Lung (tissue), 12 donors: Measurements from ENCODE around the gene NHS. TPM values are rescaled to one million over a fixed set of nuclear protein-coding genes. Genes with fewer than 3 reads are reported as not detected.

Experiments
- ATAC-seq: fragments of 200-7000 bp; cut with Tn5 transposase; one replicate; pipeline ENCODE4 v1.9.1; 2020; ENCODE audit warnings: moderate number of reproducible peaks; ENCODE audit not compliant: insufficient read depth, low FRiP score
- DNase-seq, 3 donors: peaks; one replicate each; pipeline ENCODE4 v3.0.0-alpha.2; 2013 to 2017
- H3K27ac ChIP-seq, 2 donors: one replicate each; pipeline ENCODE4 v1.5.1; 2013; ENCODE audit warnings: mild to moderate bottlenecking in 2 of 2, moderate library complexity in 2 of 2, control low read depth in 1 of 2, inconsistent platforms in 1 of 2, low read depth in 1 of 2, low read length in 1 of 2
- H3K27me3 ChIP-seq, 3 donors: one replicate each; pipeline ENCODE4 v1.5.1; 2013; ENCODE audit warnings: low read length in 2 of 3; ENCODE audit not compliant: control insufficient read depth in 3 of 3, insufficient read depth in 3 of 3
- H3K36me3 ChIP-seq, 4 donors: one replicate each; pipeline ENCODE4 v1.5.1; 2013; ENCODE audit warnings: low read length in 4 of 4, mild to moderate bottlenecking in 1 of 4, moderate library complexity in 1 of 4; ENCODE audit not compliant: control insufficient read depth in 4 of 4, insufficient read depth in 4 of 4
- H3K4me1 ChIP-seq, 5 donors: one replicate each; pipeline ENCODE4 v1.5.1; 2013; ENCODE audit warnings: low read length in 5 of 5, mild to moderate bottlenecking in 2 of 5, moderate library complexity in 1 of 5; ENCODE audit not compliant: control insufficient read depth in 5 of 5, insufficient read depth in 5 of 5
- H3K4me3 ChIP-seq: one replicate; pipeline ENCODE4 v1.5.1; 2013; ENCODE audit warnings: mild to moderate bottlenecking, control low read depth, moderate library complexity
- H3K9ac ChIP-seq, 2 donors: one replicate each; pipeline ENCODE4 v1.5.1; 2013; ENCODE audit warnings: low read length in 2 of 2, control low read depth in 1 of 2; ENCODE audit not compliant: insufficient read depth in 1 of 2
- H3K9me3 ChIP-seq, 4 donors: one replicate each; pipeline ENCODE4 v1.5.1; 2013; ENCODE audit warnings: low read length in 3 of 4, mild to moderate bottlenecking in 1 of 4, moderate library complexity in 1 of 4; ENCODE audit not compliant: control insufficient read depth in 4 of 4, insufficient read depth in 3 of 4
- CTCF ChIP-seq: IDR thresholded peaks from 2 replicates; pipeline ENCODE4 v1.5.1; 2012; ENCODE audit warnings: mild to moderate bottlenecking; ENCODE audit errors: control extremely low read depth, extremely low read depth
- WGBS, 2 donors: extraction: QIAGEN DNeasy Blood & Tissue Kit; methylation state at CpG; one replicate each; pipeline ENCODE4 v1.1.7; 2013; 5-methylcytosine and 5-hydroxymethylcytosine counted together
- polyA plus RNA-seq, 2 donors: library from polyadenylated mRNA; stranded (reverse); fragments of 200-250 nt; gene quantifications; one replicate each; pipeline ENCODE4 v1.2.1, GENCODE V29; 2013
- total RNA-seq, 2 donors: library from RNA; depleted of rRNA in 1 of 2; stranded (reverse); fragments of >200 nt in 1 of 2; gene quantifications; one replicate each; pipeline ENCODE4 v1.2.1, GENCODE V29; 2014 to 2021
- donor health status: control.
- donor health status: control.
- donor health status: Bipolar disorder and iron deficiency.
- donor health status: healthy.
- donor health status: DM: yes; HTN: yes; CAD: no.

The NHS gene
- total and polyA plus RNA-seq, 4 donors = 0.46 to 2.0 (median 1.4) TPM

- peaks cover 0 to 43% (median 20%) of the 10 kb centered on the region in 3 donors for H3K27me3 ChIP-seq
- DNase-seq (no peak), ATAC-seq (no peak)
- no peaks in the 10 kb centered on the region for H3K4me1 ChIP-seq
- H3K9me3 ChIP-seq = no peaks in the 10 kb centered on the region
- H3K27ac ChIP-seq = no peak overlapping the region
- H3K9ac ChIP-seq = no peak overlapping the region
- WGBS, 2 donors = 40 to 47% methylated on average over 2 of the region's 2 CpGs
- TF ChIP-seq CTCF = no peak
- H3K36me3 ChIP-seq = no peaks in the 10 kb centered on the region
- no peak overlapping the region for H3K4me3 ChIP-seq
These were observed 338.3 kb downstream of the NHS start for GRCh38 chrX:17713288-17713687.

- peaks cover 0 to 56% (median 25%) of the 10 kb centered on the region in 3 donors for H3K27me3 ChIP-seq
- H3K27ac ChIP-seq = no peak overlapping the region
- no peak overlapping the region for H3K9ac ChIP-seq
- no peaks in the 10 kb centered on the region for H3K36me3 ChIP-seq
- no peaks in the 10 kb centered on the region for H3K4me1 ChIP-seq
- TF ChIP-seq CTCF = no peak
- no peak for DNase-seq
- ATAC-seq = no peak
- no peak overlapping the region for H3K4me3 ChIP-seq
- no peaks in the 10 kb centered on the region for H3K9me3 ChIP-seq
These were observed 343.7 kb downstream of the NHS start for GRCh38 chrX:17718649-17719165.

GRCh38 chrX:17719711-17720110 is 344.7 kb downstream of the NHS start:
- Histone ChIP-seq H3K4me3 (no peak overlapping the region), H3K4me1 (no peaks in the 10 kb centered on the region), H3K36me3 (no peaks in the 10 kb centered on the region), H3K27ac (no peak overlapping the region), H3K9me3 (no peaks in the 10 kb centered on the region), H3K9ac (no peak overlapping the region), H3K27me3 (peaks cover 0 to 55% (median 22%) of the 10 kb centered on the region in 3 donors)
- TF ChIP-seq CTCF = no peak
- DNase-seq (no peak), ATAC-seq (no peak)
- WGBS, 2 donors = 64 to 83% methylated on average over 6 of the region's 6 CpGs

- no peaks in the 10 kb centered on the region for H3K36me3 ChIP-seq
- H3K4me1 ChIP-seq = no peaks in the 10 kb centered on the region
- no peak for ATAC-seq
- H3K27ac ChIP-seq = no peak overlapping the region
- H3K9ac ChIP-seq = no peak overlapping the region
- no peaks in the 10 kb centered on the region for H3K9me3 ChIP-seq
- 70 to 89% methylated on average over 4 of the region's 4 CpGs for WGBS, 2 donors
- H3K4me3 ChIP-seq = no peak overlapping the region
- TF ChIP-seq CTCF = no peak
- H3K27me3 ChIP-seq = peaks cover 0 to 50% (median 17%) of the 10 kb centered on the region in 3 donors
- no peak for DNase-seq
These were observed 346.7 kb downstream of the NHS start for GRCh38 chrX:17721715-17722114.
